ENCODE measurements around the gene ZNF536.
"Not testable (repeated sequence)": the region's sequence is repeated elsewhere in the genome, so short reads cannot be mapped to it uniquely, and the experiment has no call there.

Gene ZNF536

GRCh38 chr19:30341611-30342201 lies 30.5 kb upstream of the ZNF536 start:
- DNase-seq (ENCODE audit: low spot score): no peak

- no peak for DNase-seq (ENCODE audit: low spot score)
Measured at GRCh38 chr19:30342901-30343300, 29.3 kb upstream of the ZNF536 start.

GRCh38 chr19:30344446-30345425 lies 27.4 kb upstream of the ZNF536 start:
- peak; percentile 67 for DNase-seq (ENCODE audit: low spot score)

GRCh38 chr19:30345686-30346085 lies 26.5 kb upstream of the ZNF536 start:
- DNase-seq (ENCODE audit: low spot score): no peak

- not testable (repeated sequence) for DNase-seq (ENCODE audit: low spot score)
Measured at GRCh38 chr19:30346468-30346867, 25.7 kb upstream of the ZNF536 start.

- no peak for DNase-seq (ENCODE audit: low spot score)
Measured at GRCh38 chr19:30349131-30349730, 23.0 kb upstream of the ZNF536 start.

- DNase-seq (ENCODE audit: low spot score): no peak
Measured at GRCh38 chr19:30350692-30351663, 21.2 kb upstream of the ZNF536 start.

- DNase-seq (ENCODE audit: low spot score): no peak
Measured at GRCh38 chr19:30351774-30352173, 20.4 kb upstream of the ZNF536 start.

- no peak for DNase-seq (ENCODE audit: low spot score)
Measured at GRCh38 chr19:30353394-30353945, 18.7 kb upstream of the ZNF536 start.

GRCh38 chr19:30355586-30355985 lies 16.6 kb upstream of the ZNF536 start:
- DNase-seq (ENCODE audit: low spot score): no peak

- no peak for DNase-seq (ENCODE audit: low spot score)
Measured at GRCh38 chr19:30356951-30357579, 15.1 kb upstream of the ZNF536 start.

- DNase-seq (ENCODE audit: low spot score): no peak
Measured at GRCh38 chr19:30357580-30357954, 14.6 kb upstream of the ZNF536 start.

- no peak for DNase-seq (ENCODE audit: low spot score)
Measured at GRCh38 chr19:30358319-30358718, 13.9 kb upstream of the ZNF536 start.

- no peak for DNase-seq (ENCODE audit: low spot score)
Measured at GRCh38 chr19:30358821-30359580, 13.2 kb upstream of the ZNF536 start.

GRCh38 chr19:30359936-30360335 lies 12.2 kb upstream of the ZNF536 start:
- DNase-seq (ENCODE audit: low spot score): no peak

GRCh38 chr19:30360376-30361106 lies 11.6 kb upstream of the ZNF536 start:
- DNase-seq (ENCODE audit: low spot score): peak; percentile 37

- DNase-seq (ENCODE audit: low spot score): no peak
Measured at GRCh38 chr19:30361107-30361447, 11.1 kb upstream of the ZNF536 start.

GRCh38 chr19:30361721-30362120 lies 10.5 kb upstream of the ZNF536 start:
- peak; percentile 58 for DNase-seq (ENCODE audit: low spot score)

- no peak for DNase-seq (ENCODE audit: low spot score)
Measured at GRCh38 chr19:30362156-30362754, 9.9 kb upstream of the ZNF536 start.

Measured in putamen (tissue), 1 donor.